ENCODE results near the gene MPDZ.

The MPDZ gene

GRCh38 chr9:13181652-13182051 is 97.8 kb downstream of the MPDZ start:
- FAIRE-seq = no peak

- FAIRE-seq = no peak
Measured at GRCh38 chr9:13179257-13179656, 100.2 kb downstream of the MPDZ start.

- no peak for FAIRE-seq
Measured at GRCh38 chr9:13175732-13176131, 103.8 kb downstream of the MPDZ start.

- FAIRE-seq = no peak
Measured at GRCh38 chr9:13174906-13175639, 104.4 kb downstream of the MPDZ start.

GRCh38 chr9:13173553-13173952 is 105.9 kb downstream of the MPDZ start:
- no peak for FAIRE-seq

- FAIRE-seq = no peak
Measured at GRCh38 chr9:13171261-13171660, 108.2 kb downstream of the MPDZ start.

GRCh38 chr9:13166996-13167395 is 112.5 kb downstream of the MPDZ start:
- no peak for FAIRE-seq

GRCh38 chr9:13165956-13166355 is 113.5 kb downstream of the MPDZ start:
- no peak for FAIRE-seq

GRCh38 chr9:13165236-13165945 is 114.1 kb downstream of the MPDZ start:
- no peak for FAIRE-seq

- FAIRE-seq = no peak
Measured at GRCh38 chr9:13163946-13164345, 115.5 kb downstream of the MPDZ start.

- no peak for FAIRE-seq
Measured at GRCh38 chr9:13163287-13163686, 116.2 kb downstream of the MPDZ start.

- FAIRE-seq = no peak
Measured at GRCh38 chr9:13160051-13160450, 119.4 kb downstream of the MPDZ start.

GRCh38 chr9:13158986-13159385 is 120.5 kb downstream of the MPDZ start:
- FAIRE-seq = no peak

- FAIRE-seq = no peak
Measured at GRCh38 chr9:13151489-13151888, 128.0 kb downstream of the MPDZ start.

GRCh38 chr9:13149454-13149853 is 130.0 kb downstream of the MPDZ start:
- FAIRE-seq = no peak

- no peak for FAIRE-seq
Measured at GRCh38 chr9:13146840-13147239, 132.7 kb downstream of the MPDZ start.

- no peak for FAIRE-seq
Measured at GRCh38 chr9:13145340-13145739, 134.2 kb downstream of the MPDZ start.

GRCh38 chr9:13144166-13144775 is 135.2 kb downstream of the MPDZ start:
- FAIRE-seq = no peak

- no peak for FAIRE-seq
Measured at GRCh38 chr9:13143281-13143680, 136.2 kb downstream of the MPDZ start.

- FAIRE-seq = no peak
Measured at GRCh38 chr9:13142776-13143175, 136.7 kb downstream of the MPDZ start.

- FAIRE-seq = no peak
Measured at GRCh38 chr9:13141629-13142028, 137.9 kb downstream of the MPDZ start.

- no peak for FAIRE-seq
Measured at GRCh38 chr9:13140843-13141592, 138.5 kb downstream of the MPDZ start.

- no peak for FAIRE-seq
Measured at GRCh38 chr9:13139641-13140171, 139.8 kb downstream of the MPDZ start.
